Urothelium cell line (cell line): Measurements from ENCODE around the gene SNX24.

ENCODE experiments used
- DNase-seq: peaks from one replicate; pipeline ENCODE4 v3.0.0; 2011; ENCODE audit warnings: low spot score, mixed read lengths
- FAIRE-seq: peaks from 2 replicates; lab custom pipeline; 2011; peaks lifted over from hg19 to GRCh38; lab: Jason Lieb, UNC

Gene SNX24

GRCh38 chr5:122999947-123000563, 154.6 kb downstream of the SNX24 start:
- DNase-seq (no peak), FAIRE-seq (no peak)

- no peak for DNase-seq
Observed at GRCh38 chr5:123000731-123001130, 155.3 kb downstream of the SNX24 start.

GRCh38 chr5:123001808-123002207, 156.4 kb downstream of the SNX24 start:
- DNase-seq (no peak), FAIRE-seq (peak; percentile 46)

More at GRCh38 chr5:123000731-123001130, 155.3 kb downstream of the SNX24 start:
- FAIRE-seq: no peak

GRCh38 chr5:123007182-123007581, 161.8 kb downstream of the SNX24 start:
- DNase-seq (no peak), FAIRE-seq (no peak)

- FAIRE-seq: no peak
- no peak for DNase-seq
Observed at GRCh38 chr5:123007754-123008153, 162.3 kb downstream of the SNX24 start.

GRCh38 chr5:123012321-123012720, 166.9 kb downstream of the SNX24 start:
- no peak for FAIRE-seq
- DNase-seq: no peak

GRCh38 chr5:123014689-123015088, 169.3 kb downstream of the SNX24 start:
- DNase-seq: no peak
- no peak for FAIRE-seq

- DNase-seq: no peak
- no peak for FAIRE-seq
Observed at GRCh38 chr5:123028222-123028621, 182.8 kb downstream of the SNX24 start.

- DNase-seq (no peak), FAIRE-seq (no peak)
Observed at GRCh38 chr5:123033157-123033671, 187.8 kb downstream of the SNX24 start.

GRCh38 chr5:123035360-123035917, 190.0 kb downstream of the SNX24 start:
- FAIRE-seq (no peak), DNase-seq (peak; percentile 37)

- peak; percentile 65 for DNase-seq
- no peak for FAIRE-seq
Observed at GRCh38 chr5:123035918-123036390, 190.5 kb downstream of the SNX24 start.

- no peak for FAIRE-seq
- DNase-seq: peak; percentile 93
Observed at GRCh38 chr5:123036391-123037103, 191.1 kb downstream of the SNX24 start, which contains the start of gene PPIC. Gene PPIC (minus strand): TSS chr5:123036725. CDS start chr5:123036625, 100 bp downstream.

GRCh38 chr5:123037104-123037418, 191.6 kb downstream of the SNX24 start:
- FAIRE-seq: no peak

GRCh38 chr5:123039673-123040072, 194.3 kb downstream of the SNX24 start:
- no peak for FAIRE-seq
- DNase-seq: no peak

More at GRCh38 chr5:123037104-123037418, 191.6 kb downstream of the SNX24 start:
- DNase-seq: no peak

GRCh38 chr5:123044926-123045617, 199.7 kb downstream of the SNX24 start:
- FAIRE-seq: no peak
- no peak for DNase-seq

GRCh38 chr5:123046222-123046621, 200.8 kb downstream of the SNX24 start:
- DNase-seq (no peak), FAIRE-seq (no peak)

- FAIRE-seq (no peak), DNase-seq (no peak)
Observed at GRCh38 chr5:123047706-123048105, 202.3 kb downstream of the SNX24 start.

GRCh38 chr5:123051206-123051605, 205.8 kb downstream of the SNX24 start:
- no peak for FAIRE-seq
- DNase-seq: no peak
